GM19463 (cell line): Measurements from ENCODE around the gene TOLLIP.

Experiments used
- ATAC-seq: cut with Tn5 transposase; IDR thresholded peaks from one replicate; pipeline ENCODE4 v1.9.1; 2021; ENCODE audit warnings: mild to moderate bottlenecking, moderate library complexity; ENCODE audit not compliant: unreplicated experiment

Gene TOLLIP

GRCh38 chr11:1285316-1285744 is 24.1 kb downstream of the TOLLIP start:
- ATAC-seq, result no peak

- ATAC-seq, result no peak
Measured at GRCh38 chr11:1283906-1284305, 25.5 kb downstream of the TOLLIP start.

GRCh38 chr11:1283091-1283511 is 26.3 kb downstream of the TOLLIP start:
- ATAC-seq, result no peak

GRCh38 chr11:1281974-1282365 is 27.5 kb downstream of the TOLLIP start:
- ATAC-seq, result no peak

- no peak for ATAC-seq
Measured at GRCh38 chr11:1281326-1281973, 28.0 kb downstream of the TOLLIP start.

GRCh38 chr11:1280116-1281035 is 29.1 kb downstream of the TOLLIP start:
- no peak for ATAC-seq

GRCh38 chr11:1279674-1280055 is 29.8 kb downstream of the TOLLIP start:
- no peak for ATAC-seq

GRCh38 chr11:1278766-1279673 is 30.4 kb downstream of the TOLLIP start:
- no peak for ATAC-seq

GRCh38 chr11:1277936-1278512 is 31.4 kb downstream of the TOLLIP start:
- no peak for ATAC-seq

GRCh38 chr11:1276866-1277615 is 32.4 kb downstream of the TOLLIP start:
- ATAC-seq, result no peak

- no peak for ATAC-seq
Measured at GRCh38 chr11:1276041-1276790, 33.2 kb downstream of the TOLLIP start.

GRCh38 chr11:1275021-1275420 is 34.4 kb downstream of the TOLLIP start:
- ATAC-seq, result no peak

- ATAC-seq, result no peak
Measured at GRCh38 chr11:1274501-1274900, 34.9 kb downstream of the TOLLIP start.

- no peak for ATAC-seq
Measured at GRCh38 chr11:1272531-1272930, 36.9 kb downstream of the TOLLIP start.

- ATAC-seq, result no peak
Measured at GRCh38 chr11:1271927-1272326, 37.5 kb downstream of the TOLLIP start.

GRCh38 chr11:1271406-1271805 is 38.0 kb downstream of the TOLLIP start:
- ATAC-seq, result no peak

- ATAC-seq, result no peak
Measured at GRCh38 chr11:1271002-1271401, 38.4 kb downstream of the TOLLIP start.

- ATAC-seq, result no peak
Measured at GRCh38 chr11:1270476-1270875, 39.0 kb downstream of the TOLLIP start.

- ATAC-seq, result no peak
Measured at GRCh38 chr11:1269957-1270356, 39.5 kb downstream of the TOLLIP start.
